ENCODE data around the gene LSM14A.
A peak's percentile ranks its signal among the peaks of the same experiment; 100 is the strongest.
"Not testable (repeated sequence)": the region's sequence is repeated elsewhere in the genome, so short reads cannot be mapped to it uniquely, and the experiment has no call there.

LSM14A gene

GRCh38 chr19:34222386-34222785, 50.1 kb downstream of the LSM14A start:
- H3K27ac ChIP-seq: no peak overlapping the region
- H3K4me3 ChIP-seq: no peak overlapping the region

DNA sequence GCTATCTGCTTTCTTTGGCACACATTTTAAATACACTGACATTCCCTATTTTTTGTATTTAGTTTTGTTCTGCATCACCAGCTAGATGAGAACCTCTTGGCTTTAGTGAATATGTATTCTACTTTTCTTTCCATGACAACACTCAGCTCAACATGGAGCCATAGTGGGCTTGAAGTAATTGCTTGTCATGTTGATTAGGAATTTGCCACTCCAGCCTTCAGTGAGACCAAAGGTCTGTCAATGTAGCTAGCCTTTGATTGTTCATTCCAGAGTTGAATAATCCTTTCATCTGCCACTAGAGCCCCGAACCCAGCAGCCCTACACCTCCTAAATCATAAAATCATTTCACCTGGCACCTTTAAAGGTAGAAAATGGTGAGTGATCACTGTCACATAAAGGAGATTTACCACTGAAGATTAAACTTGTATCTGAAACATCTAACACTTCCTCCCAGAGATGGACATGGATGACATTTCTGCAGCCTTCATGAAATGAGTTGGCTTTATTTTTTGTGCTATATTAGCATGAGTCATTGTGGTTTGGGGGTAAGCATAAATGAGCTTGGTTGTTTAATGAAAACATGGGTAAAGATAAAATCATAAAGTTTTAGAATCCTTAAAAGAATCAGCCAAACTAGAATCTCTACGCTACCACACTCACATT, 52.8 kb downstream of the LSM14A start:
- H3K27ac ChIP-seq: peak overlapping the region in 3 of 21 experiments; percentile 13 to 54 (median 37)

DNA sequence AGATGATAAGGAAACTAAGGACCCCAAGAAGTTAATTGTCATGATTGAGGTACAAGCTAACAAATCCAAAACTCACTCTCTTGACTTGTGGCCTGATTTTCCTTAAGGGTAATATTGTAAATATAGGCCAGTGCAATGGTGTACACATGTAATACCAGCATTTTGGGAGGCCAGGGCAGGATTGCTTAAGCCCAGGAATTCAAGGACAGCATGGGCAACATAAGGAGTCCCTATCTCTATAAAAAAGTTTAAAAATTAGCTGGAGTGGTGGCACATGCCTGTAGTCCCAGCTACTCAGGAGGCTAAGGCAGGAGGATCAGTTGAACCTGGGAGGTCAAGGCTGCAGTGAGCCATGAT, 53.3 kb downstream of the LSM14A start:
- Histone ChIP-seq H3K4me3 (no peak overlapping the region), H3K27ac (peak overlapping the region in 4 of 21 experiments; percentile 3 to 37 (median 17))

More for the DNA sequence above, 52.8 kb downstream of the LSM14A start:
- no peak overlapping the region for H3K4me3 ChIP-seq

GRCh38 chr19:34226036-34226435, 53.7 kb downstream of the LSM14A start:
- H3K4me3 ChIP-seq: no peak overlapping the region
- peak overlapping the region in 3 of 21 experiments; percentile 3 to 37 (median 21) for H3K27ac ChIP-seq

DNA sequence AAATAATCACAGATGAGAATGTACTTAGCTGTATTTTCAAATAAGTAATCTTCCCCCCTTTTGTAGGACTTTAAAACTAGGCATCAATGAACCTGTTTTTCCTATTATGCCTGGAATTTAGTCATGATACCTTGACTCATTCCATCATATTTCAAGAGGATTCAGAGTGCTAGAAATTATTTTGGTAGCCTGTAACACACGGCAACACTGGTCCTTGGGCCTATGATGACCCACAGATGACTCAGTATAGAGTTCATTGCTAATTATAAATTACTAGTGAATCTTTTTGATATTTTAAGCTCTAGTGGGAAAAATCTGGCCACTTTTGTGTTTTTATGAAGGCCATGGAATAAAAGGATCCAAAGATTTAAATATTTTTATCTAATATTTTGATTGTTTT, 56.0 kb downstream of the LSM14A start:
- Histone ChIP-seq H3K27ac (no peak overlapping the region), H3K4me3 (no peak overlapping the region)

DNA sequence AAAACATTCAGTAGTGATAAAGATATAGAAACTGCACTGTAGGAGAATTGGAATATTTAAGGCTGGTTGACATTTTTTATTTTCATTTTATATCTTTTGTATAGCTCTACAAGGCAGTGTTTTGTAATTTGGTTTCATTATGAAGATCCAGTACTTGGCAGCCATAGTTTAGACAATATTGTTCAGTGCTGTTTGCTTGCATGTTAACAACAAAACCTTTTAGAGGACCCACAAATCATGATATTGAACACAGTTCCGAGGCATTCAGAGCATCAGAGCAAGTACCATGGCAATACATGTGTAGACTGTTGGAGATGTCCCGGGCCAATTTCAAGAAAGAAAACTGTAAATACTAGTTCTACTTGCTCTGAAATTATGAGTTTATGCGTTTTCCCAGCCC, 56.5 kb downstream of the LSM14A start:
- Histone ChIP-seq H3K4me3 (no peak overlapping the region), H3K27ac (no peak overlapping the region)

DNA sequence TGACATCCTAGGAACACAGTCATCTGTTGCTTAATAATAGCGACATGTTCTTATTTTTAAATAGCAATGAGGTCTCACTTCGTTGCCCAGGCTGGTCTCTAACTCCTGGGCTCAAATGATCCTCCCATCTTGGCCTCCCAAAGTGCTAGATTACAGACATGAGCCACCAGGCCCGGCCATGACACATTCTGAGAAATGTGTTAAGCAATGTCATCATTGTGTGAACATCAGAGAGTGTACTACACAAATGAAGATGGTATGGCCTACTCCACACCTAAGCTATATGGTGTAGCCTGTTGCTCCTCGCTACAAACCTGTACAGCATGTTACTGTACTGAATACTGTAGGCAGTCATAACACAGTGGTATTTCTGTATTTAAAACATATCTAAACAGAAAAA, 57.4 kb downstream of the LSM14A start:
- Histone ChIP-seq H3K4me3 (no peak overlapping the region), H3K27ac (no peak overlapping the region)

DNA sequence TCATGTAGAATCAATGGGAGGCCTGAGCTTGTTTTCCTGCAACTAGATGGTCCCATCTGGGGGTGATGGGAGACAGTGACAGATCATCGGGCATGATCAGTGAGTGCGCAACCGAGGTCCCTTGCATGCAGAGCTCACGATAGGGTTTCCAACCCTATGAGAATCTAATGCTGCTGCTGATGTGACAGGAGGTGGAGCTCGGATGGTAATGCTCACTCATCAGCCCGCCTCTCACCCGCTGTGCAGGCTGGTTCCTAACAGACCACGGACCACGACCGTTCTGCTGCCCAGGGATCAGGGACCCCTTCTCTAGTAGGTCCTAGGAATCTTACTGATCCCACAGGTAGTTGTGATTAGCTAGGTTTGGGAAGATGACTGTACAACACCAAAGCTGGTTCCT, 58.5 kb downstream of the LSM14A start:
- H3K4me3 ChIP-seq: no peak overlapping the region
- H3K27ac ChIP-seq: peak overlapping the region in 1 of 21 experiments; percentile 55

- Histone ChIP-seq H3K4me3 (no peak overlapping the region), H3K27ac (peak overlapping the region in 6 of 21 experiments; percentile 13 to 88 (median 51))
Observed at GRCh38 chr19:34231439-34231838, 59.1 kb downstream of the LSM14A start.

GRCh38 chr19:34232566-34233481, 60.5 kb downstream of the LSM14A start:
- Histone ChIP-seq H3K27ac (peak overlapping the region in 17 of 21 experiments; percentile 5 to 88 (median 61)), H3K4me3 (no peak overlapping the region)

GRCh38 chr19:34235425-34235940, 63.2 kb downstream of the LSM14A start:
- Histone ChIP-seq H3K4me3 (no peak overlapping the region), H3K27ac (peak overlapping the region in 10 of 21 experiments; percentile 12 to 71 (median 50))

DNA sequence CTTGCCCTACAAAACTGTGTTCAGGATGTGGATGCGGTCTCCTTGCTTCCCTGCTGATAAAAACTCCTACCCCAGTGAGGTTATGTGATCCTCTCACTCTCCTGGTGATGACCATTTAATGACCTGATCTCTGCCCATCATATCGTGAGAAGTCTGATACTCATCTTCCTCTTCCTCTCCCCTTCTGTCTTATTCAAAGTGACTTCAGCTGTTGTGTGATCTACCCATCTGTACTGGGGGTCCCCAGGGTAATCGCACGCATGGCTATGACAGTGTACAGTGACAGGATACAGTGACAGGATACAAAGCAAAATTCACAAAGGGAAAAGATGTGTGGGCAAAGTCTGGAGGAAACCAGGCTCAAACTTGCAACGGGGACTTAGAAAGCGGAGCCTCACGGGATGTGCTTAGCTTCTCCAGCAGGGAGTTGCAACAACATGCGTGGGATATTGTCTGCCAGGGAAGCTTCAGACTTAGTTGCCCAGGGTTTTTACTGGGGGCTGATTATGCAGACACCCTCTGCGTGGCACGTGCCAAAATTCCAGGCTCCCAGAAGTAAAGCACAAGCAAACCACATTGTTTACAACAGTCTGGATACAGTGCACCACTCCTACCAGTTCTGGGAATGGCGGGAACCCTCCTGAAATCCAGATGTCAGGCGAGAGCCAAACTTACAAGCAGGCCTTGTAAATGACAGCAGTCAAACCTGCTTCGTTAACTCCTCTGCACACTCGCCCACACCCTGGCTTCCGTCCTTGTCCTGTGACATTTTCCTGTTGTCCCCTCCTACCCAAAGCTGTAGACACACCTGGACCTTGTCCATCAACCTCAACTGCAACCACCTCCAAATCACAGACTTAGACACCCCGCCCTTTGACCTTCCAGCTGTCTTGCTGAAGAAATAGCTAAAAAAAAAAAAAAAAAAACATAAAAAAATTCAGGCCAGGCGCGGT, 64.0 kb downstream of the LSM14A start:
- peak overlapping the region in 12 of 21 experiments; percentile 8 to 71 (median 40) for H3K27ac ChIP-seq
- no peak overlapping the region for H3K4me3 ChIP-seq

- Histone ChIP-seq H3K4me3 (no peak overlapping the region), H3K27ac (peak overlapping the region in 2 of 21 experiments; percentile 30 to 71)
Observed at GRCh38 chr19:34237283-34237682, 65.0 kb downstream of the LSM14A start.

DNA sequence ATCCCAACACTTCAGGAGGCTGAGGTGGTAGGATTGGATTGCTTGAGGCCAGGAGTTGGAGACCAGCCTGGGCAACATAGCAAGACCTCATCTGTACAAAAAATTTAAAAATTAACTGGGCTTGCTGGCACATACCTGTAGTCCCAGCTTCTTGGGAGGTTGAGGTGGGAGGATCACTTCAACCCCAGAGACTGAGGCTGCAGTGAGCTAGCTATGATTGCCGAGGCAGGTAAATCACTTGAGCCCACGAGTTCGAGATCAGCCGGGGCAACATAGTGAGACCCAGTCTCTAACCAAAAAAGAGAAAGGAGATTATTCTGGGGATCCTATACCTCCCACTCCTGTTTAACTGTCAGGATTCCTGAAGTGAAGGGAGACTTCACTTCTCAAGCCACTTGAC, 65.6 kb downstream of the LSM14A start:
- H3K27ac ChIP-seq: no peak overlapping the region
- no peak overlapping the region for H3K4me3 ChIP-seq

GRCh38 chr19:34241513-34242337, 69.4 kb downstream of the LSM14A start:
- no peak overlapping the region for H3K4me3 ChIP-seq
- no peak overlapping the region for H3K27ac ChIP-seq

- H3K27ac ChIP-seq, H3K4me3 ChIP-seq: not testable (repeated sequence)
Observed at GRCh38 chr19:34243138-34243875, 71.0 kb downstream of the LSM14A start.

GRCh38 chr19:34243876-34244578, 71.7 kb downstream of the LSM14A start:
- Histone ChIP-seq H3K4me3 (no peak overlapping the region), H3K27ac (no peak overlapping the region)

All from skin epidermis (tissue), 12 donors.